HK-2 (cell line): Measurements from ENCODE around the gene CENPP.

Experiments
- DNase-seq: peaks from one replicate; pipeline ENCODE4 v3.0.0-alpha.2; 2018; ENCODE audit not compliant: unreplicated experiment

CENPP gene

GRCh38 chr9:92480986-92481633 lies 155.4 kb downstream of the CENPP start:
- no peak for DNase-seq

GRCh38 chr9:92482329-92482728 lies 156.6 kb downstream of the CENPP start, which contains the start of gene ASPN:
Gene ASPN (minus strand): TSS chr9:92482506.
- DNase-seq: no peak

DNA sequence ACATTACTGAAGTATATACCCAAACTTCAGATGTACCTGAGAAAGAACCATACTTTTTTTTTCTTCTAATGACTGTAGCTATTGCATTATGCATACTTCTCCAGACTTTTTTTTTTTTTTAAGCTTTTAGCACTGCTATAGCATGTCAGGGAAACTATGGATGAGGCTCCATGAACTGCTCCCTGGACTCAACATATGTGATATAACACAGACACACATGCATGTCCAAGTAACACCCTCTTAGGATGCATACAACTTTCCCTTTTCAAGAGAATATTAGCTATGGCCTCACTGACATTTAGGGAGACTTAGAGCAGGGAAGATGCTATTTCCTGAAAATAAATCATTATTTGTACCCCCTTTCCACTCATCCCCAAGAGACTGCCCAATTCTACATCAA lies 157.1 kb downstream of the CENPP start:
- DNase-seq: no peak

DNA sequence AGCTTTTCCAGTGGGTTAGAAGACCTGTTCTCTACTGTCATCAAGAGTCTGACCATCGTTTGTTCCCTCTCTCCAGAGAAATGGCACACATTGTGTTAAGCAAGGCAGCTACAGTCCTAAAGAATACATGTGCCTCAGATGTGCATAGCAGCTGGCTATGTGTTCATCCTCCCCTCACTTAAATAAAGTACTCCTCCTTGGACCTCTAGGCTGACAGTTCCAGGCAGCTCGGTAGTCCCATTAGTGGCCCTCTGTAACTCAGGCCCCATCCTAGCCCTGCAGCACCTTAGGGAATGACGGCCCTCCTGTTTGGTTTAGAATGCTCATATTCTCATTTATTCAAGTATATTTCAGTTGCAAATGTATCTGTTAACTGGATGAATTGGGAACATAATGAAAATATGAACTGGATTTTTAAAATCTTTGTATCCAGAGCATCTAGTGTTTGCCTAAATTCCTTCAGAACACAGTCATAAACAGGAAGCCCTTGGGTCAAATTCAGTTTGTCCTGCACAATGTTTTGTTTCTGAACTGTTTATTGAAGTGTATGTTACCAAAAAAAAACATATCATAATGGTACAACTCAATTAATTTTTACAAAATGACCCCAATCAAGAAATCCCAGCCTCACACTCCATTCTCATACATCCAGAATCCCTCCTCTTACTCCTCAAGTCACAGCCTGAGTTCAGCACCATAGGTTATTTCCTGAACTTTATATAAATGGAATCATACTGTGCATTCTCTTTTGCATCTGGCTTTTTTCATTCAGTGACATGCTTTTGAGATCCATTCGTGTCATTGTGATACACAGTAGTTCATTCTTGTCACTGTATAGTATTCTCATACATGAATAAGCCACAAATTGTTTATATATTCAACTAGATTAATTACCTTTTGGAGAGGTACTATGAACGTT lies 158.1 kb downstream of the CENPP start:
- no peak for DNase-seq

GRCh38 chr9:92484563-92484962 lies 158.8 kb downstream of the CENPP start:
- no peak for DNase-seq

DNA sequence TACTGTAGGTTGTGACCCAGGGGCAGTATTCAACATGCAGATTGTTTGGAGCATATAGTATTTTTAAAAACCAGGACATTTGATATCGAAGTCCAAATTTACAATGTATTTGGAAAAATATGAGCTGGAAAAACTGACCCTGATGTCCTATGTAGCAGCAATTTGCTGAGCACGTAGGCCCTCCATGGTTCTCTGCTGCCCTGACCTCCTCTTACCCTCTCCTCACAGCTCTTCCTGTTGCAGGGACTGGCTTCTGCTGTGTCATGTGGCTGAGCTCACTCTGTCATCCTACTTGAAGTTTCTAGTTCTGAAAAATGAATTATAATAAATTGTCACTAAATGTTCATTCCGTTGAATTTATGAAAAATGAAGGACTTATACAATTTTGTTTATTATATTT lies 160.6 kb downstream of the CENPP start:
- no peak for DNase-seq

GRCh38 chr9:92488681-92489550 lies 163.2 kb downstream of the CENPP start:
- DNase-seq: no peak

DNA sequence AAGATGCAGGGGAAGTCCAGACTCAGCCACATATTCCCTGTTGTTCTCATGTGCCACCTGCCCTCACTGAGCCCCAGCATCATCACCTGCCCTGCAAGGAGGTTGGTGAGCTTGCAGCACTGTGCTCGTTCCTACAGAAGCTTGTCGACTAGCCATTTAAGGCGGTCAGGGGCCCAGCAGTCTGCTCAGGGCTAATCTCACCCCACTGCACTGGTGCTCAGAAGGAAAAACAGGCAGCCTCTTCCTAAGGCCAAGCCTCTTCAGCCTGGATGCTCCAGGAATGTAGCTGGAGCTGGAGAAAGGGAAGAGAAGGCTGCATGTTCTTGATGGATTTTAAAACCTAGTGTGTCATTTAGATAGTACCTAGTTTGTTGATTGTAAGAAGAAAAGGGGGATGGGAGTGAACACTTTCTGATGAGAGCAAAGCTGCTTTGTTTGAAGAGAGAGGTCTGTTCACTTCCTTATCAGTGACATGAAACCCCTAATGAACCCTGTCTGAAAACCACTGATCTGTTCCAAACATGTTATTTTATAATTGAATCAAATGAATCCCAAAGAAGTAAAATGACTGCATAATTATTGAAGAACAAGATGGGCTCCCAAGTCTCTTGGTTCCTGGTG lies 167.1 kb downstream of the CENPP start:
- no peak for DNase-seq

DNA sequence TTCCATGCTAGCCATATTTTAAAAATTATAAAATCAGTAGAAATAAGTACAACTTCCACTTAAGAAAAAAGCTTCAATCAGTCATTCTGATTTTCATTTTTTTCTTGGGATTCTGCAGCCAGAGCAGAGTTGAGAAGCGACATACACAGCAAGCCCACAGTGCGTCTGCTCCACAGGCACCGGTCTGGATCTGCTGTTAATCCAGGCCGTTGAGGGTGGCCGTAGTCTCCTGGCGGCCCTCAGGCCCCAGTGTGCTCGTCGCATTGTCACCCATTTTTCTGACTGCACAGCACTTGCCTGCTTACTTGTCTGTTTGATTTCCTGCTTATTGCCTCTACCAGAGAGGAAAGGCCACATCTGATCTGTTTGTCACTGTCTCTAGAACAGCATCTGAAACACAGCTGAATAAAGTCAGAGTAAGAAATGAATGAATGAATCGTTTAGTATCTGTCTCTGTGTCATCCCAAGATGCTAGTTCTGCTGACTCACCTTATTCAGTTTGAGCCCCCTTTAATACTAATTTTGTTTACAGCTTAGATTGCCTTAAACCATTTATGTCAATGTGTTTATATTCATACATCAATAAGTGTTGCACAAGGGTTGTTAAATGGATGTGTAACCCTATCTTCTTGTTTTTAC lies 168.1 kb downstream of the CENPP start:
- DNase-seq: no peak

- no peak for DNase-seq
These were observed 169.1 kb downstream of the CENPP start for GRCh38 chr9:92494856-92495255.

DNA sequence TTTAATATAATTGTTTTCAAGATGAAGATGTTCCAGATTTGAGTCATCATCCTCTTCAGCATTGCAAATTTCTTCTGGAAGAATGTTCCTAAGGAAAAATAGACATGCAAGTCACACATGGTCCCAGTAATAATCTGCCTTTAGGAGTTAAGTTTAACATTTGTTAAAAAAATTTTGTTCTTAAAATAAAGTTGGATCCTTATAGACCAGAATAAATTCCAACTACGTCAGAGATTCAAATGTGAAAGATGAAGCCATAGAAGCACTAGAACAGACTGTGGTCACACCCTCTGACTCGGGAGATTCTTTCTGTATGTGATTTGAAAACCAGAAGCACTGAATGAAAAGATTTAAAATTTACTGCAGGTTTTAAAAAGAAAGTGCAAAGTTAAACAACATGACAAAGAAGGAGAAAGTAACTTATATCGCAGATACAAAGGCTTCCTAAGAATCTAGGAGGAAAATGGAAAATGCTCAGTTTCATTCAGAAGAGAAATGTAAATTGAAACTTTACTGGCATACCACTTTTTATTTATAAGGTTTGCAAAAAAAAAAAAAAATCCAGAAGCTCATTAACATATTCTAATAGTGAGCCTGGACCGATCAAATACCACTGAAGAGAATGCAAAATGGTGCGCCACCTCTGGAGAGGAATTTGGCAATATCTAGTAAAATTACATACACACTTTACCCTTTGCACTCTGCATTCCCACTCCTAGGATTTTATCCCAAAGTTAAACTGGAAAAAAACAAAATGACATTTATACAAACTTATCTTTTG lies 170.8 kb downstream of the CENPP start:
- DNase-seq: no peak

DNA sequence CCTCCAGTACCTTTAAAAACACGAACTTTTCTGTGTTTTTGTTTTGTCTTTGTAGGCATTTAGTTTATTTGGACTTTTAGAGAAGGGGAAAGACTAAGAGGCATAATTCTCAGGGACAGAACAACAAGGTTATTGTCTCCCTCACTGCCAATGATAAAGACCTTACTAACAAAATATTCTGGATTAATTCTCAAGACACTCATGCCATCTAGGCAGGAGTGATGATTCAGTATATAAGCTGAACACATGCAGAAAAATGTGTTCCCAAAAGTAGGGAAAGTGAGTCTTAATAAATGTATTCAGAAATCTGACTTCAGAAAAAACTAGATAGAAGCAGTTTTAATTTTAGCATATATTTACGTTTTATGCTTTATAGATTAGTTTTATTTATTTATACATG lies 173.9 kb downstream of the CENPP start:
- DNase-seq: no peak

DNA sequence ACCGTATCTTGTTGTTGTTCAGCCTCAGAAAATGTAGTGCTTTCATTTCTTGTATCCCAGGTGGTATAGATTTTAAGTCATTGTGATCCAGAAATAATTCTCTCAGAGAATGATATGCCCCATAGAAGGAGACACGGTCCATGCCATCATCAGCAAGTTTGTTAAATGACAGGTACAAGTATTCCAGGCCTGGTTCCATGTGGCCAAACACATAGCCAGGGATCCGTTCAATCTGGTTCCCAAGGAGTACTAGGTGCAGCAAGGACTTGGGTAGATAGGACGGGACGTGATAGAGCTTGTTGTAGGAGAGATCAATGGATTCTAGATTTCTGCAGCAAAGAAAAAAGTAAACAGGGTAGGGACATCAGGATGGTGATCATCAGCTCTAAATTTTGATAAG lies 175.0 kb downstream of the CENPP start:
- DNase-seq: no peak

GRCh38 chr9:92501671-92502393 lies 176.1 kb downstream of the CENPP start:
- DNase-seq: no peak

GRCh38 chr9:92503156-92503555 lies 177.4 kb downstream of the CENPP start:
- DNase-seq: no peak

GRCh38 chr9:92504881-92505280 lies 179.1 kb downstream of the CENPP start:
- no peak for DNase-seq

- no peak for DNase-seq
These were observed 180.6 kb downstream of the CENPP start for GRCh38 chr9:92506184-92506857.

DNA sequence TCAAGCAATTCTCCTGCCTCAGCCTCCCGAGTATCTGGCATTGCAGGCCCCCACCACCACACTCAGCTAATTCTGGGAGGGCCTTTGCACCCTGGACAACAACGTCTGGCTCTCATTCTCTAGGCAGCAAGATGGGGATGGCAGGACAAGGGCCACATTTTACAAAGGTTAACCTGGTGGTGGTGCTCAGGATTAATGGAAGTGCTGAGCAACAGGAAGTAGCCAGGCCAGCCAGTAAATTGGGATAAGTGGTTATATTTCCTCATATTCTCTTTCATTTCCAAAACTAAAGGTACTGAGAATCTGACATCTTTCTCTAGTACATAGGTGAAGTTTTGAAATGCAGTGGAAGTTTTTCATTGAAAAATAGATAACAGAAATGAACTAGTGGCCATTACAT lies 181.3 kb downstream of the CENPP start:
- no peak for DNase-seq

- DNase-seq: no peak
These were observed 181.7 kb downstream of the CENPP start for GRCh38 chr9:92507496-92507895.
